ENCODE measurements around the gene CRYAB. TPM values are rescaled to one million over a fixed set of nuclear protein-coding genes. Genes with fewer than 3 reads are reported as not detected.

Gene CRYAB
- polyA plus RNA-seq, 2 of the 4 experiments (the other 2 are of a cell fraction): 1.1 to 25.3 TPM

- TF ChIP-seq USF2 (IDR thresholded peaks at IDR 0.05) (no peak), GATA3 (IDR thresholded peaks at IDR 0.05; ENCODE audit: borderline replicate concordance) (no peak), SREBF2 (IDR thresholded peaks at IDR 0.05) (no peak), KDM1A (IDR thresholded peaks at IDR 0.05; ENCODE audit: low read depth) (no peak)
- TF ChIP-seq, protein P1, sequence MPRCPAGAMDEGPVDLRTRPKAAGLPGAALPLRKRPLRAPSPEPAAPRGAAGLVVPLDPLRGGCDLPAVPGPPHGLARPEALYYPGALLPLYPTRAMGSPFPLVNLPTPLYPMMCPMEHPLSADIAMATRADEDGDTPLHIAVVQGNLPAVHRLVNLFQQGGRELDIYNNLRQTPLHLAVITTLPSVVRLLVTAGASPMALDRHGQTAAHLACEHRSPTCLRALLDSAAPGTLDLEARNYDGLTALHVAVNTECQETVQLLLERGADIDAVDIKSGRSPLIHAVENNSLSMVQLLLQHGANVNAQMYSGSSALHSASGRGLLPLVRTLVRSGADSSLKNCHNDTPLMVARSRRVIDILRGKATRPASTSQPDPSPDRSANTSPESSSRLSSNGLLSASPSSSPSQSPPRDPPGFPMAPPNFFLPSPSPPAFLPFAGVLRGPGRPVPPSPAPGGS (IDR thresholded peaks at IDR 0.05): no peak
Observed at GRCh38 chr11:111957663-111958444, 46.3 kb upstream of the CRYAB start (continued).

DNA sequence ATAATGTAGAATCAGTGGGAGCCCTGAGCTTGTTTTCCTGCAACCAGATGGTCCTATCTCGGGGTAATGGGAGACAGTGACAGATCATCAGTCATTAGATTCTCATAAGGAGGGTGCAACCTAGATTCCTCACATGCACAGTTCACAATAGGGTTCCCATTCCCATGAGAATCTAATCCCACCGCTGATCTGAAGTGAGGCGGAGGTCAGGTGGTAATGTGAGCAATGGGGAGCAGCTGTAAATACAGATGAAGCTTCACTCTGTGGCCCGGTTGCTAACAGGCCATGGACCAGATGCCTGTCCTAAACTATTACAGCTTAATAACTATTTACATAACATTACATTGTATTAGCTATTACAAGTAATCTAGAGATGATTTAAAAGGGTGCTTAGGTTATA lies 42.6 kb upstream of the CRYAB start:
- H3K4me2 ChIP-seq: no peak overlapping the region
- ATAC-seq (no peak), FAIRE-seq (no peak), DNase-seq (ENCODE audit: low read depth in 1 of 2, low spot score in 1 of 2) (no peak)
- WGBS (ENCODE audit: missing lambda C conversion rate): 91% methylated on average over 4 of the region's 4 CpGs
- no peak overlapping the region for H3K4me3 ChIP-seq
- no peak overlapping the region for H3K27ac ChIP-seq
- ChIA-PET POLR2A (no interaction called here), CTCF (interaction anchor here (1.5 to 2.4 kb wide), 4 partner anchors 10 to 28 kb away, joined by 4 to 8 read pairs (median 6); no protein-coding TSS in a partner anchor)
- no peaks in the 10 kb centered on the region for H3K4me1 ChIP-seq
- no peaks in the 10 kb centered on the region for H3K9me3 ChIP-seq
- TF ChIP-seq PHF8 (IDR thresholded peaks at IDR 0.05; ENCODE audit: borderline replicate concordance, low read depth): no peak
- TF ChIP-seq NFE2L2 (conservative IDR thresholded peaks at IDR 0.05; ENCODE audit: low read length): no peak
- no peak for TF ChIP-seq CHD2 (IDR thresholded peaks at IDR 0.05; ENCODE audit: low read length, partially characterized antibody)
- no peak for TF ChIP-seq ESRRA (IDR thresholded peaks at IDR 0.05; ENCODE audit: borderline replicate concordance, low read length)
- TF ChIP-seq, protein P2, sequence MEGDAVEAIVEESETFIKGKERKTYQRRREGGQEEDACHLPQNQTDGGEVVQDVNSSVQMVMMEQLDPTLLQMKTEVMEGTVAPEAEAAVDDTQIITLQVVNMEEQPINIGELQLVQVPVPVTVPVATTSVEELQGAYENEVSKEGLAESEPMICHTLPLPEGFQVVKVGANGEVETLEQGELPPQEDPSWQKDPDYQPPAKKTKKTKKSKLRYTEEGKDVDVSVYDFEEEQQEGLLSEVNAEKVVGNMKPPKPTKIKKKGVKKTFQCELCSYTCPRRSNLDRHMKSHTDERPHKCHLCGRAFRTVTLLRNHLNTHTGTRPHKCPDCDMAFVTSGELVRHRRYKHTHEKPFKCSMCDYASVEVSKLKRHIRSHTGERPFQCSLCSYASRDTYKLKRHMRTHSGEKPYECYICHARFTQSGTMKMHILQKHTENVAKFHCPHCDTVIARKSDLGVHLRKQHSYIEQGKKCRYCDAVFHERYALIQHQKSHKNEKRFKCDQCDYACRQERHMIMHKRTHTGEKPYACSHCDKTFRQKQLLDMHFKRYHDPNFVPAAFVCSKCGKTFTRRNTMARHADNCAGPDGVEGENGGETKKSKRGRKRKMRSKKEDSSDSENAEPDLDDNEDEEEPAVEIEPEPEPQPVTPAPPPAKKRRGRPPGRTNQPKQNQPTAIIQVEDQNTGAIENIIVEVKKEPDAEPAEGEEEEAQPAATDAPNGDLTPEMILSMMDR (IDR thresholded peaks at IDR 0.05): no peak
- no peak for TF ChIP-seq ZNF302 (CRISPR knock-in tag; IDR thresholded peaks at IDR 0.05)
- TF ChIP-seq NR3C1 (IDR thresholded peaks at IDR 0.05): no peak
- no peak for TF ChIP-seq ATOH8 (CRISPR knock-in tag; IDR thresholded peaks at IDR 0.05; ENCODE audit: low read depth)
- TF ChIP-seq HDAC2 (IDR thresholded peaks at IDR 0.05): no peak
- TF ChIP-seq EHMT2 (IDR thresholded peaks at IDR 0.05; ENCODE audit: low read depth): no peak
- TF ChIP-seq FOXS1 (CRISPR knock-in tag; IDR thresholded peaks at IDR 0.05): no peak
- no peak for TF ChIP-seq CHD4 (IDR thresholded peaks at IDR 0.05; ENCODE audit: borderline replicate concordance)
- no peak for TF ChIP-seq MYC (IDR thresholded peaks at IDR 0.05; ENCODE audit: borderline replicate concordance, low read length)
- TF ChIP-seq, protein P3, sequence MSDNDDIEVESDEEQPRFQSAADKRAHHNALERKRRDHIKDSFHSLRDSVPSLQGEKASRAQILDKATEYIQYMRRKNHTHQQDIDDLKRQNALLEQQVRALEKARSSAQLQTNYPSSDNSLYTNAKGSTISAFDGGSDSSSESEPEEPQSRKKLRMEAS (IDR thresholded peaks at IDR 0.05): no peak
- TF ChIP-seq, protein P4, sequence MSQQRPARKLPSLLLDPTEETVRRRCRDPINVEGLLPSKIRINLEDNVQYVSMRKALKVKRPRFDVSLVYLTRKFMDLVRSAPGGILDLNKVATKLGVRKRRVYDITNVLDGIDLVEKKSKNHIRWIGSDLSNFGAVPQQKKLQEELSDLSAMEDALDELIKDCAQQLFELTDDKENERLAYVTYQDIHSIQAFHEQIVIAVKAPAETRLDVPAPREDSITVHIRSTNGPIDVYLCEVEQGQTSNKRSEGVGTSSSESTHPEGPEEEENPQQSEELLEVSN (IDR thresholded peaks at IDR 0.05; ENCODE audit: borderline replicate concordance, low read depth): no peak
- TF ChIP-seq USF2 (IDR thresholded peaks at IDR 0.05): no peak

All from A549 (cell line).